ENCODE results near the gene C11orf97. TPM values are rescaled to one million over a fixed set of nuclear protein-coding genes. Genes with fewer than 3 reads are reported as not detected.

Gene C11orf97
- total RNA-seq, 1 experiment from 2014 or later: not detected

- intact Hi-C loops (cut with micrococcal nuclease): no loop called here
- POLR2A ChIA-PET: no interaction called here
- BruUV-seq (replicated peaks): no TSS peak
- no peak overlapping the region for H3K4me3 Mint-ChIP-seq (ENCODE audit: unreplicated experiment)
- CTCF ChIA-PET: interaction anchor here (0.5 kb wide), 1 partner anchor 8 kb away, joined by 3 read pairs; no protein-coding TSS in a partner anchor
- no peaks in the 10 kb centered on the region for H3K4me1 Mint-ChIP-seq (ENCODE audit: insufficient read depth, unreplicated experiment)
- no peak for DNase-seq (ENCODE audit: unreplicated experiment)
- no peaks in the 10 kb centered on the region for H3K27me3 Mint-ChIP-seq (ENCODE audit: insufficient read depth, unreplicated experiment)
- TF ChIP-seq CTCF (IDR thresholded peaks at IDR 0.05; ENCODE audit: unreplicated experiment): no peak
- no peaks in the 10 kb centered on the region for H3K36me3 Mint-ChIP-seq (ENCODE audit: insufficient read depth, unreplicated experiment)
- H3K9me3 Mint-ChIP-seq (ENCODE audit: unreplicated experiment): no peaks in the 10 kb centered on the region
- H3K27ac Mint-ChIP-seq (ENCODE audit: low read depth, unreplicated experiment): no peak overlapping the region
Observed at GRCh38 chr11:94557421-94557820, 45.2 kb downstream of the C11orf97 start.

GRCh38 chr11:94557992-94558391 lies 45.7 kb downstream of the C11orf97 start:
- no peak overlapping the region for H3K4me3 Mint-ChIP-seq (ENCODE audit: unreplicated experiment)
- ChIA-PET CTCF (interaction anchor here (1.1 kb wide), 1 partner anchor 43 kb away, joined by 3 read pairs; no protein-coding TSS in a partner anchor), POLR2A (interaction anchor here (0.7 kb wide), 1 partner anchor 327 kb away, joined by 3 read pairs; no protein-coding TSS in a partner anchor)
- H3K4me1 Mint-ChIP-seq (ENCODE audit: insufficient read depth, unreplicated experiment): peaks cover 3% of the 10 kb centered on the region
- no peak overlapping the region for H3K27ac Mint-ChIP-seq (ENCODE audit: low read depth, unreplicated experiment)
- H3K36me3 Mint-ChIP-seq (ENCODE audit: insufficient read depth, unreplicated experiment): no peaks in the 10 kb centered on the region
- TF ChIP-seq CTCF (IDR thresholded peaks at IDR 0.05; ENCODE audit: unreplicated experiment): no peak
- no peak for DNase-seq (ENCODE audit: unreplicated experiment)
- no peaks in the 10 kb centered on the region for H3K27me3 Mint-ChIP-seq (ENCODE audit: insufficient read depth, unreplicated experiment)
- intact Hi-C loops (cut with micrococcal nuclease): no loop called here
- H3K9me3 Mint-ChIP-seq (ENCODE audit: unreplicated experiment): no peaks in the 10 kb centered on the region
- BruUV-seq (replicated peaks): no TSS peak

- no peaks in the 10 kb centered on the region for H3K27me3 Mint-ChIP-seq (ENCODE audit: insufficient read depth, unreplicated experiment)
- no peaks in the 10 kb centered on the region for H3K36me3 Mint-ChIP-seq (ENCODE audit: insufficient read depth, unreplicated experiment)
- POLR2A ChIA-PET: interaction anchor here (0.7 to 0.8 kb wide), 2 partner anchors 64 to 327 kb away, joined by 3 read pairs; partner anchors contain the start of genes ANKRD49 and MRE11
- CTCF ChIA-PET: interaction anchor here (0.8 to 1.9 kb wide), 3 partner anchors 36 to 44 kb away, joined by 3 to 16 read pairs (median 3); no protein-coding TSS in a partner anchor
- no peak for TF ChIP-seq CTCF (IDR thresholded peaks at IDR 0.05; ENCODE audit: unreplicated experiment)
- intact Hi-C loops (cut with micrococcal nuclease): no loop called here
- no TSS peak for BruUV-seq (replicated peaks)
- H3K9me3 Mint-ChIP-seq (ENCODE audit: unreplicated experiment): no peaks in the 10 kb centered on the region
- H3K4me1 Mint-ChIP-seq (ENCODE audit: insufficient read depth, unreplicated experiment): peaks cover 7% of the 10 kb centered on the region
- no peak for DNase-seq (ENCODE audit: unreplicated experiment)
- H3K27ac Mint-ChIP-seq (ENCODE audit: low read depth, unreplicated experiment): no peak overlapping the region
- H3K4me3 Mint-ChIP-seq (ENCODE audit: unreplicated experiment): no peak overlapping the region
Observed at GRCh38 chr11:94558468-94558867, 46.2 kb downstream of the C11orf97 start.

GRCh38 chr11:94558932-94559331 lies 46.7 kb downstream of the C11orf97 start:
- peaks cover 7% of the 10 kb centered on the region for H3K4me1 Mint-ChIP-seq (ENCODE audit: insufficient read depth, unreplicated experiment)
- no peaks in the 10 kb centered on the region for H3K36me3 Mint-ChIP-seq (ENCODE audit: insufficient read depth, unreplicated experiment)
- H3K9me3 Mint-ChIP-seq (ENCODE audit: unreplicated experiment): no peaks in the 10 kb centered on the region
- CTCF ChIA-PET: interaction anchor here (0.8 to 1.9 kb wide), 3 partner anchors 36 to 44 kb away, joined by 3 to 16 read pairs (median 3); no protein-coding TSS in a partner anchor
- intact Hi-C loops (cut with micrococcal nuclease): no loop called here
- POLR2A ChIA-PET: interaction anchor here (0.7 to 0.8 kb wide), 2 partner anchors 65 to 326 kb away, joined by 3 read pairs; partner anchors contain the start of genes ANKRD49 and MRE11
- TF ChIP-seq CTCF (IDR thresholded peaks at IDR 0.05; ENCODE audit: unreplicated experiment): no peak
- H3K27me3 Mint-ChIP-seq (ENCODE audit: insufficient read depth, unreplicated experiment): no peaks in the 10 kb centered on the region
- DNase-seq (ENCODE audit: unreplicated experiment): no peak
- BruUV-seq (replicated peaks): no TSS peak
- no peak overlapping the region for H3K27ac Mint-ChIP-seq (ENCODE audit: low read depth, unreplicated experiment)
- H3K4me3 Mint-ChIP-seq (ENCODE audit: unreplicated experiment): no peak overlapping the region
